CD4-positive, alpha-beta T cell treated with Interleukin-17A for 1 hour (primary cell): Measurements from ENCODE around the gene DYRK2.
"Not testable (repeated sequence)": the region's sequence is repeated elsewhere in the genome, so short reads cannot be mapped to it uniquely, and the experiment has no call there.

Experiments
- DNase-seq: peaks from one replicate; pipeline ENCODE4 v3.0.0-alpha.2; 2020

DYRK2 gene

DNA sequence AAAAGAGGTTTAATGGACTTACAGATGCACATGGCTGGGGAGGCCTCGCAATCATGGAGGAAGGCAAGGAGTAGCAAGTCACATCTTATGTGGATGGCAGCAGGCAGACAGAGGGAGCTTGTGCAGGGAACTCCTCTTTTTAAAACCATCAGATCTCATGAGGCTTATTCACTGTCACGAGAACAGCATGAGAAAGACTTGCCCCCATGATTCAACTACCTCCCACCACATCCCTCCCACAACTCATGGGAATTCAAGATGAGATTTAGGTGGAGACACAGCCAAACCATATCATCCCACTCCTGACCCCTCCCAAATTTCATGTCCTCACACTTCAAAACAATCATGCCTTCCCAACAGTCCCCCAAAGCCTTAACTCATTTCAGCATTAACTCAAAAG lies 24.0 kb downstream of the DYRK2 start:
- DNase-seq = not testable (repeated sequence)

GRCh38 chr12:67673509-67673908 lies 25.0 kb downstream of the DYRK2 start:
- not testable (repeated sequence) for DNase-seq

- DNase-seq = no peak
Observed at GRCh38 chr12:67674417-67674816, 25.9 kb downstream of the DYRK2 start.

- DNase-seq = no peak
Observed at GRCh38 chr12:67676624-67677023, 28.1 kb downstream of the DYRK2 start.

DNA sequence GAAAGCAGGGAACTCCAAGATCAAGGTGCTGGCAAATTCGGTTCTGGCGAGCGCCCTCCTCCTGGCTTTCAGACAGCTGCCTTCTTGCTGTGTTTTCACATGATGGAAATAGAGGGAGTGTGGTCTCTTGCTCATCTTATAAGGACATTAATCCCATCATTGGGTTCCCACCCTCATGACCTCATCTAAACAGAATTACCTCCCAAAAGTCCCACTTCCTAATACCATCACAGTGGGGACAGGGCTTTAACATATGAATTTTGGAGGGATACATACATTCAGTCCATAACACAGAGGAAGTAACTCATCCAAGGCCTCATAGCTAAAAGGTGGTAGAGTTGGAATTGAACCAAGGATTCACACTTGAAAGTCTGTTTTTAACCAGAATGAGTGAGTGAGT lies 28.6 kb downstream of the DYRK2 start:
- no peak for DNase-seq

DNA sequence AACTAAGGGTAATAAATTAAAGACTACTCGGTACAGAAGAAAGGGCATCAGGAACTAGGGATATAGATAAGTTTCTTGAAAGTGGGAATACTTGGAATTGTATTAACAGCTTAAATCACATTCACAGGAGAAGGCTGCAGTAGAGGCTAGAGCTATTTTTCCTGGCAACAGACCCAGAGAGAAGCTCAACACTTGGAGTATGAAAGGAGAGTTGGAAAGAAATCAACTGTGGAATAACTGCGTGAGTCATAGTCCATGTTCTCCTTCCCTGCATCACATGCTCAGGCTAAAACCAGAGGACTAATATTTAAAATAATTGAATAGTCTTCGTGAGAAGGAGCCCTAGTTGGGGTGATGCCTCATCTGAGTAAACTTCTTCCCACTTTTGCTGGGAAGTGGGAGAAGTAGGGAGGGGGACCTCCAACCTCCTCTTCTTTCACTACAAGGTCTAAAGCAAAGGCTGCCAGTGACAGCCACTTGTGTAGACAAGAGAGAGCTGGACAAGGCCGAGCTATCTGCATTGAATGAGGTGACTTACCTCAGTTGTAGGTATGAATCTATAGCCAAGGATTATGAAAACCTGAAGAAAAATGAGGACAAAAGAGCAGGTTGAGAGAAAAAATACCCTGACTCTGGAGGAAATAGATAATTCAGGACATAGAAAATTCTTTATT lies 32.7 kb downstream of the DYRK2 start:
- no peak for DNase-seq

DNA sequence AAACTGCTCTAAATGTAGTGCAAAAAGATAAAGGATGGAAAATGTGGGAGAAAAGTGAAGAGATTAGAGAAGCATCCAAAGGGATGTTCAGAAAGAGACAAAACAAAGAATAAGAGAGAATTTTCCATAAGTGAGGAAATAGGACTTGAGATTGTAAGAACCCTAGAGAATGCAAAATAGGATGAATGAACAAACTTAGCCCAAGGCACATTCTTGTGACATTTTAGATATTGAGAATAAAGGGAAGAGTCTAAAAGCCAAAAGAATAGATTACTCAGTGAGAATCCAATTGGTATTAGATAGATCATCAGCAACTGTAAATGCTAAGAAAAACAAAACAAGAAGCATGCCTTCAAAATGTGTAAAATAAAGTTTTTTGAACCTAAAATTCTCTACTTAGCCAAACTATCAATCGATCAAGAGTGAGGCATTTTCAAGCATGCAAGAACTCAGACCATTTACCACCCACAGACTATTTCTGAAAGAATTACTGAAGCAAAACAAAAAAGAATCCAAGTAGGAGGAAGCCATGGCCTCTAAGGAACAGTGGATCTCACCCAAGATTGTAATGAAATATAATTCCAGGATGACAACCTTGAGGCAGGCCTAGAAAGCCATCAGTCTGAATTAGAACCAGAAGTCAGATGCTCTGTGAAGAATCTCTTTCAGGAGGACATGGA lies 33.5 kb downstream of the DYRK2 start:
- no peak for DNase-seq

GRCh38 chr12:67689385-67689784 lies 40.8 kb downstream of the DYRK2 start:
- no peak for DNase-seq

DNA sequence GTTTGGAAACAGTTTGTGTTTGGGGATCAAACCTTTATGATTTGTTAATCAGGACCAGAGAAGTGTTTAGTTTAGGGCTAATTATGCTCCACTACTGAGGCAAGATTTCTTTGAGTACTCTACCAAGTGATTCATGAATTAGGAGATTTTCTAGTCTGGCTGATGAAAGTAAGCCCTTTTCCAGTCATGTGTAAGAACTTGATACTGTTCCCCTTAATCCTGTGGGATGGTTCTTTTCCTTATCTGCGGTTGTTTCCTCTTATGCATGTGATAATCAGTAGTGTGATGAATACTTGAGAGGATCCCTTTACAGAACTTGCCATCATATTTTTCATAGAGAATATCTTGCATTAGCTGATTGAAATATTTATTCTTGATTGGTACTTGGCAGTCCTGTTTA lies 42.1 kb downstream of the DYRK2 start:
- no peak for DNase-seq

GRCh38 chr12:67691220-67691619 lies 42.7 kb downstream of the DYRK2 start:
- no peak for DNase-seq

DNA sequence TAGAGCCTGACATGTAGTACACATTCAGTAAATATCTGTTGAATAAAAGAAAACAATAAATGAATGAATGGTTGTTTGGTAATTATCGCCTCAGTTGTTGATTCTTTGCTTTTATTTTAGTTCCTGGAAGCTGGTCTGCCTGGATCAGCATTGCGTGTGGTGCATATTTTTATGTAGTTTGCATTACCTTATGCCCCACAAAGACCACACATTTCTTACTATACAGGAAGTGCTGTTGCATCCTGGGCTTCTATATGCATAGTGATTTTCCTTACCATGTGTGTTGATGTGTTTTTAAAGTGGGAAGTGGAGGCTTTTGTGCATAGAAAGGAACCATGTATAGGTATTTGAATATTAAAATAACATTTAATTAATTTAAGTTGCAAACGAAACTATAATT lies 43.6 kb downstream of the DYRK2 start:
- DNase-seq = no peak

DNA sequence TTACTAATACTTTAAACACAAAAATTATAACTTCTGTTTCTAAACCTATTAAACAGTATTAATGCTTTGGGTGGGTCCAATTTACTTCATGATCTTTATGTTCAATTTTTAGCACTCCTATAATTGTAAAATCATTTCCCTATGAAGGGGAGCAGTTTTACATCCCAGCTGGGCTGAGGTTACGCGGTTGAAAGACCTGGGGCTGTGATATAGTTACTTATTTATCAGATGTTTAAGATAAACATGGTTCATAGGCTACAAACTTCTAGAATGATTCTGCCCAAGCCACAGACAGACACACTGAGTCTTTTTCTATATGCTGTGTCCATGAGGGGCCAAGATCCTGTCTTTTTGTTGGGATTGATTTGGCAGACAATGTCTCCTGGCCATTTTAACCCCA lies 44.4 kb downstream of the DYRK2 start:
- DNase-seq = no peak

GRCh38 chr12:67693894-67694293 lies 45.3 kb downstream of the DYRK2 start:
- no peak for DNase-seq

- no peak for DNase-seq
Observed at GRCh38 chr12:67694306-67694900, 45.9 kb downstream of the DYRK2 start.

- DNase-seq = no peak
Observed at GRCh38 chr12:67695974-67696373, 47.4 kb downstream of the DYRK2 start.

- peak; percentile 58 for DNase-seq
Observed at GRCh38 chr12:67697443-67697842, 48.9 kb downstream of the DYRK2 start.

- DNase-seq = no peak
Observed at GRCh38 chr12:67697967-67698366, 49.4 kb downstream of the DYRK2 start.

DNA sequence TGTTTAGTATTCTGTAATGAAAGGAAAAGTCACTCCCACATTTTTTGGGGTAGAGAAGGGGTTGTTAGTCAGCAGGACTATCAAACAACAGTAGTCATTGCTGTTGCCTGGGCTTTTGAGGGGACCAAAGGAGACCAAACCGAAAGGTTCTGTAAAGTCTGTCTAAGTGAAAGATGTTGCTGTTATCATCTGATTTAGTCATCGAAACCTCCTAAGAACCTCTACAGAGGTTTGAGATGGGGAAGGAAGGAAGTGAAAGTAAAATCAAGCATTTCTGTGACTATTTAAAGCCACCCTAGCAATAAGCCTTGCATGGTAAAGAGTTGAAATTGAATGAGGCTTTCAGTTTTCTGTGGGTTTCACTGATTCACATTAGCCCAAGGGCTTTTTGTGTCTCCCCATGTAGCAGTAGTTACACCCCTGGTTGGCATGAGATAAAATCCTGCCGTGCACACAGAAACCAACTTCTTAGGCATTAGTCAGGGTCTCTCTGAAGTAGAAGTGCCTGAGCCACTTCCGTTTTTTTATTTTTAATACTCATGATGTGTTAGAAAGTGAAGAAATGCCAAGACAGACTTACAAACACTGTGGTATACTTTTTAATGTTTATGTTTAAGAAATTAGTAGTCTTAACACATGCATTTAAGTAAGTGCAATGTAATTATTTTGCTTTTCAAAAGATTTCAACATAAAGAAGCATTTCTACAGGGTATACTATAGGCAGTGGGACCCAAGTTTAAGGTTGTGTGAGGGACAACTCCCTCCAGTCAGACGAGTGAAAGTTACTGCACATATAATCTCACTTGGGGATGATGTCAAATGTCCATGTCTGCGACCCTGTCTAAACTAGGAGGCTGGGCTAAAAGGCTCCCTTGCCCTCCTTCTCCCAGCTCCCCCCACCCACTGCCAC lies 50.4 kb downstream of the DYRK2 start:
- peak; percentile 57 for DNase-seq

DNA sequence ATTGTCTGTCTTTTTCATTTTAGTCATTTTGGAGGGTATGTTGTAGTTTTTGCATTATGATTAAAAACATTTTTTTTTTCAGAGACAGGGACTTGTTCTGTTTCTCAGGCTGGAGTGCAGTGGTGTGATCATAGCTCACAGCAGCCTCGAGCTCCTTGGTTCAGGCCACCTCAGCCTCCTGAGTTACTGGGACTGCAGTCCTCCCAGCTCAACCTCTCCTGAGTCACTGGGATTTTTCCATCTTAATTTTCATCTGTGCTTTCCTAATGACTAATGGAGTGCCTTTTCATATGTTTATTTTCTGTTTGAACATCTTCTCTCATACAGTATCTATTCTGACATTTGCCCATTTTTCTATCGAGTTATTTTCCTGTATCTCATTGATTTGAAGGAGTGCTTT lies 52.6 kb downstream of the DYRK2 start:
- no peak for DNase-seq

DNA sequence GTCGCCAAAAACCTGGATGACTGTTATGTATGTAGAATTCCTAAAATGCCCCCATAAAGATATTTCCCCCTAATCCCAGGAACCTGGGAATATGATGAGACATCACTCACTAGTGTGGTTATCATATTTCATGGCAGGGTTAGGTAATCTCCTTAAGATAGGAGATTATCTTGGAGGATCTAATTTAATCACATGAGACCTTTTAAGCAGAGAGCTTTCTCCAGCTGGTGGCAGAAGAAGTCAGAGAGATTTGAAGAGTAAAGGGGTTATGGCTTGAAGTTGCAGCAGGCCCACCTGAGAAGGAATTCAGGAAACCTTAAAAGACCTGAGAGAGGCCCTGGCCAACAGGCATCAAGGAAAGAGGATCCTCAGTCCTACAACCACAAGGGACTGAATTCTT lies 53.6 kb downstream of the DYRK2 start:
- no peak for DNase-seq

GRCh38 chr12:67704071-67704470 lies 55.5 kb downstream of the DYRK2 start:
- no peak for DNase-seq

GRCh38 chr12:67705394-67706370 lies 57.1 kb downstream of the DYRK2 start:
- DNase-seq = no peak
